Astrocyte (in vitro differentiated cells and primary cell): ENCODE measurements around the gene CDH5. TPM values are rescaled to one million over a fixed set of nuclear protein-coding genes. Genes with fewer than 3 reads are reported as not detected.

Experiments used
- DNase-seq: peaks from one replicate; pipeline ENCODE4 v3.0.0-alpha.2; 2010; ENCODE audit warnings: low read depth
- FAIRE-seq: peaks from 2 replicates; lab custom pipeline; 2011; peaks lifted over from hg19 to GRCh38; lab: Jason Lieb, UNC
- H2AFZ ChIP-seq: 2 replicates; pipeline ENCODE4 v1.6.0; 2012; ENCODE audit warnings: low read depth, low read length, inconsistent platforms
- H3K27ac ChIP-seq: 2 replicates; pipeline ENCODE4 v1.5.1; 2011; ENCODE audit warnings: low read depth, low read length, inconsistent platforms
- H3K27me3 ChIP-seq: 2 replicates; pipeline ENCODE4 v1.6.0; 2011; ENCODE audit warnings: low read length, inconsistent platforms; ENCODE audit not compliant: insufficient read depth
- H3K36me3 ChIP-seq: 2 replicates; pipeline ENCODE4 v1.5.1; 2011; ENCODE audit warnings: low read length, inconsistent platforms; ENCODE audit not compliant: insufficient read depth
- H3K4me1 ChIP-seq: 2 replicates; pipeline ENCODE4 v1.5.1; 2011; ENCODE audit warnings: low read length, inconsistent platforms; ENCODE audit not compliant: insufficient read depth
- H3K4me2 ChIP-seq: 2 replicates; pipeline ENCODE4 v1.6.0; 2012; ENCODE audit warnings: low read length, inconsistent platforms
- H3K4me3 ChIP-seq: 2 replicates; pipeline ENCODE4 v1.5.1; 2011; ENCODE audit warnings: low read depth, mild to moderate bottlenecking, low read length, inconsistent platforms; ENCODE audit not compliant: insufficient read depth
- H3K79me2 ChIP-seq: 2 replicates; pipeline ENCODE4 v1.6.0; 2012; ENCODE audit warnings: mild to moderate bottlenecking, low read length, inconsistent platforms; ENCODE audit not compliant: insufficient read depth
- H3K9ac ChIP-seq: 2 replicates; pipeline ENCODE4 v1.6.0; 2012; ENCODE audit warnings: mild to moderate bottlenecking, low read length, inconsistent platforms
- H3K9me3 ChIP-seq: 2 replicates; pipeline ENCODE4 v1.5.1; 2012; ENCODE audit warnings: low read depth, mild to moderate bottlenecking, low read length, inconsistent platforms; ENCODE audit not compliant: insufficient read depth
- H4K20me1 ChIP-seq: 2 replicates; pipeline ENCODE4 v1.6.0; 2012; ENCODE audit warnings: low read length, inconsistent platforms; ENCODE audit not compliant: insufficient read depth
- H3K27ac Mint-ChIP-seq: one replicate; pipeline ENCODE4 v1.8.0; 2021; ENCODE audit warnings: mild to moderate bottlenecking, mixed read lengths; ENCODE audit not compliant: unreplicated experiment
- H3K27me3 Mint-ChIP-seq: one replicate; pipeline ENCODE4 v1.8.0; 2021; ENCODE audit warnings: low read depth, mixed read lengths; ENCODE audit not compliant: unreplicated experiment
- H3K36me3 Mint-ChIP-seq: one replicate; pipeline ENCODE4 v1.8.0; 2021; ENCODE audit warnings: low read depth, mixed read lengths; ENCODE audit not compliant: unreplicated experiment
- H3K4me1 Mint-ChIP-seq: one replicate; pipeline ENCODE4 v1.8.0; 2021; ENCODE audit warnings: low read depth, mixed read lengths; ENCODE audit not compliant: unreplicated experiment
- H3K4me3 Mint-ChIP-seq: one replicate; pipeline ENCODE4 v1.8.0; 2021; ENCODE audit warnings: mild to moderate bottlenecking, moderate library complexity, mixed read lengths; ENCODE audit not compliant: unreplicated experiment
- H3K9me3 Mint-ChIP-seq: one replicate; pipeline ENCODE4 v1.8.0; 2021; ENCODE audit warnings: mild to moderate bottlenecking, mixed read lengths; ENCODE audit not compliant: unreplicated experiment
- EZH2 ChIP-seq: IDR thresholded peaks from 2 replicates; pipeline ENCODE4 v1.6.1; 2012; ENCODE audit warnings: mild to moderate bottlenecking, low read length, inconsistent platforms; ENCODE audit not compliant: insufficient read depth
- total RNA-seq: library from RNA; stranded (reverse); gene quantifications from 2 replicates; pipeline ENCODE4 v1.2.1, GENCODE V29; 2021
- TF ChIP-seq, protein P1 (sequence below): IDR thresholded peaks from 2 replicates; pipeline ENCODE4 v1.5.1; 2011; ENCODE audit warnings: low read depth, mild to moderate bottlenecking, inconsistent platforms, low read length, moderate library complexity; ENCODE audit not compliant: insufficient read depth

The CDH5 gene
- total RNA-seq, 1 donor from 2014 or later: 0.30 TPM

DNA sequence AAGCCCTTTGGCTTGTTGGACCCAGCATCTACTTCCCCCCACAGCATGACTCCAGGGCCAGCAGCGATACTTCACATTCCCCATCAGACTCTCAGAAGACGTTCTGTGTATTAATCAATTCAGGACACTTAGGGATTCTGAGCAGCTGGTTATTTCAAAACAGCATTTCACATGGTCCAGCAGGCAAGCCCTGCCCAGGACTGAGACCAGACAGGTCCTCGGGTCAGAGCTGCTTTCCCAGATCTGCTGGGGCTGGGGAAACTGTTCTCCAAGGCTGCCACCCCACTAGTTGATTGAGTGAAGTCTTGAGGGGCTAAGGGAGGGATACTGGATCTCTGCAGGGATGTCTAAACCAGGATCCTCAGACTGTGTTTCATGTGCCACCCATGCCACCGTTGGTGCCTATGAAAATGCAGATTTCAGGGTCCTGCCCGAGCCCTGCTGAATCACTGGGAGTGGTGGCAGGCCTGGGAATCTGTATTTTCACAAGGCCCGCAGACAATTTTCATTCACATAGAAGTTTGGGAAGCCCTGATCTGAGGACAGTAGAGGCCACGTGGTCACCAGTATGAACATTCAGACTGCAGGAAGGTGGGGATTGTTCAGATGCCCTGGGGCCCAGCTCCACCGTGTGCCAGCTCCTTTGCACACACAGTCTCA lies 40.6 kb upstream of the CDH5 start:
- H3K36me3 ChIP-seq: no peaks in the 10 kb centered on the region
- no peaks in the 10 kb centered on the region for H3K9me3 ChIP-seq
- no peak overlapping the region for H3K4me3 Mint-ChIP-seq
- H3K27ac Mint-ChIP-seq: no peak overlapping the region
- no peaks in the 10 kb centered on the region for H3K79me2 ChIP-seq
- FAIRE-seq: no peak
- H3K27me3 Mint-ChIP-seq: peaks cover 41% of the 10 kb centered on the region
- H4K20me1 ChIP-seq: no peaks in the 10 kb centered on the region
- H3K4me1 Mint-ChIP-seq: no peaks in the 10 kb centered on the region
- H3K4me1 ChIP-seq: no peaks in the 10 kb centered on the region
- TF ChIP-seq EZH2: no peak
- TF ChIP-seq, protein P1, sequence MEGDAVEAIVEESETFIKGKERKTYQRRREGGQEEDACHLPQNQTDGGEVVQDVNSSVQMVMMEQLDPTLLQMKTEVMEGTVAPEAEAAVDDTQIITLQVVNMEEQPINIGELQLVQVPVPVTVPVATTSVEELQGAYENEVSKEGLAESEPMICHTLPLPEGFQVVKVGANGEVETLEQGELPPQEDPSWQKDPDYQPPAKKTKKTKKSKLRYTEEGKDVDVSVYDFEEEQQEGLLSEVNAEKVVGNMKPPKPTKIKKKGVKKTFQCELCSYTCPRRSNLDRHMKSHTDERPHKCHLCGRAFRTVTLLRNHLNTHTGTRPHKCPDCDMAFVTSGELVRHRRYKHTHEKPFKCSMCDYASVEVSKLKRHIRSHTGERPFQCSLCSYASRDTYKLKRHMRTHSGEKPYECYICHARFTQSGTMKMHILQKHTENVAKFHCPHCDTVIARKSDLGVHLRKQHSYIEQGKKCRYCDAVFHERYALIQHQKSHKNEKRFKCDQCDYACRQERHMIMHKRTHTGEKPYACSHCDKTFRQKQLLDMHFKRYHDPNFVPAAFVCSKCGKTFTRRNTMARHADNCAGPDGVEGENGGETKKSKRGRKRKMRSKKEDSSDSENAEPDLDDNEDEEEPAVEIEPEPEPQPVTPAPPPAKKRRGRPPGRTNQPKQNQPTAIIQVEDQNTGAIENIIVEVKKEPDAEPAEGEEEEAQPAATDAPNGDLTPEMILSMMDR: no peak
- peaks cover 12% of the 10 kb centered on the region for H3K27me3 ChIP-seq
- no peak overlapping the region for H3K4me3 ChIP-seq
- H3K27ac ChIP-seq: no peak overlapping the region
- no peaks in the 10 kb centered on the region for H3K9me3 Mint-ChIP-seq
- H3K4me2 ChIP-seq: no peak overlapping the region
- H3K9ac ChIP-seq: no peak overlapping the region
- H2AFZ ChIP-seq: no peak overlapping the region
- H3K36me3 Mint-ChIP-seq: peaks cover 4% of the 10 kb centered on the region
- no peak for DNase-seq

DNA sequence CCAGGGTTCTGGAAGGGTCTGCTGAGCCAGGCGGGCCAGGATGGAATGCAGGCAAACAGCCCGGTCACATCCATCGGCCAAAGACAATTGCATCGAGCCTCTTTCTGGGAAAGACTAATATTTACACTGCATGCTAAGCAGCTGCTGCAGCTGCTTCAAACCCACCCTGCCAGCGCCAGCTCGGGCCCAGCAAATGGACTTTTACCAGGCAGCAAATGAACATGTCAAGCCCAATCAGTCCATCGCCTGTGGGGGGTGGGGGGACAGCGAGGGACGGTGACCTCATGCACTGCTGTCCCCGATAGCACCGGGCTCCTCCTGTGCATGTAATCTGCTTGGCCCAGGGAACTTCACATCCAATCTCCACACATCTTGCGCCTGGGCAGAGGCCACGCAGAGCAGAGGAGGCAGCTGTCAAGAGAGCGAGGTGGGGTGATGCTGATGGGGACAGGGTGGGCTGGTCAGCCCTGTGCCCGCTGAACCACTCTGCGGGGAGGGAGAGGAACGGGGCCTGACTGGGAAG lies 39.4 kb upstream of the CDH5 start:
- H3K36me3 ChIP-seq: no peaks in the 10 kb centered on the region

More for the DNA sequence above, 39.4 kb upstream of the CDH5 start:
- H3K9me3 Mint-ChIP-seq: peaks cover 6% of the 10 kb centered on the region
- Histone ChIP-seq H3K27ac (no peak overlapping the region), H3K4me2 (no peak overlapping the region), H3K4me3 (no peak overlapping the region), H3K9ac (no peak overlapping the region), H3K9me3 (no peaks in the 10 kb centered on the region), H2AFZ (no peak overlapping the region), H4K20me1 (no peaks in the 10 kb centered on the region), H3K4me1 (no peaks in the 10 kb centered on the region), H3K79me2 (no peaks in the 10 kb centered on the region), H3K27me3 (peaks cover 4% of the 10 kb centered on the region)
- H3K27me3 Mint-ChIP-seq: peaks cover 33% of the 10 kb centered on the region
- no peak overlapping the region for H3K27ac Mint-ChIP-seq
- TF ChIP-seq, protein P1: no peak
- TF ChIP-seq EZH2: no peak
- no peak for DNase-seq
- no peak overlapping the region for H3K4me3 Mint-ChIP-seq
- H3K4me1 Mint-ChIP-seq: no peaks in the 10 kb centered on the region
- FAIRE-seq: no peak
- peaks cover 4% of the 10 kb centered on the region for H3K36me3 Mint-ChIP-seq
